Measurements from ENCODE around the gene TMEM120B. TPM values are rescaled to one million over a fixed set of nuclear protein-coding genes. Genes with fewer than 3 reads are reported as not detected.

Gene TMEM120B
- total and polyA plus RNA-seq, 2 of the 4 experiments (the other 2 are of a cell fraction) = 10.6 to 18.4 TPM

GRCh38 chr12:121796855-121797751 is 84.6 kb downstream of the TMEM120B start (continued):
- peak; percentile 73 for TF ChIP-seq MXI1 (IDR thresholded peaks at IDR 0.05; ENCODE audit: borderline replicate concordance, low read depth, low read length)
- peak; percentile 31 for TF ChIP-seq RAD21 (IDR thresholded peaks at IDR 0.05; ENCODE audit: low read length)
- no peak for TF ChIP-seq FOS (IDR thresholded peaks at IDR 0.05; ENCODE audit: low read depth, low read length)
- no peak for TF ChIP-seq RFX5 (IDR thresholded peaks at IDR 0.05; ENCODE audit: low read depth, low read length)

Measured in IMR-90 (cell line).